Fibroblast of lung (primary cell): ENCODE data around the gene TTC33. TPM values are rescaled to one million over a fixed set of nuclear protein-coding genes. Genes with fewer than 3 reads are reported as not detected.

ENCODE experiments used
- DNase-seq, 2 donors: peaks; one replicate each; pipeline versions ENCODE4 v3.0.0 to v3.0.0-alpha.2; 2010; ENCODE audit warnings: low read depth in 2 of 2
- H2AFZ ChIP-seq: 2 replicates; pipeline ENCODE4 v1.5.1; 2012; ENCODE audit warnings: low read length, control low read depth, inconsistent platforms
- H3K27ac ChIP-seq: 2 replicates; pipeline ENCODE4 v1.5.1; 2011; ENCODE audit warnings: low read length, control low read depth; ENCODE audit not compliant: insufficient read depth
- H3K27me3 ChIP-seq: 2 replicates; pipeline ENCODE4 v1.5.1; 2011; ENCODE audit warnings: mild to moderate bottlenecking, low read length; ENCODE audit not compliant: control insufficient read depth, insufficient read depth
- H3K36me3 ChIP-seq: 2 replicates; pipeline ENCODE4 v1.5.1; 2011; ENCODE audit warnings: low read length; ENCODE audit not compliant: control insufficient read depth, insufficient read depth
- H3K4me1 ChIP-seq: 2 replicates; pipeline ENCODE4 v1.5.1; 2011; ENCODE audit warnings: low read length; ENCODE audit not compliant: control insufficient read depth, insufficient read depth; ENCODE audit errors: extremely low read depth
- H3K4me2 ChIP-seq: 2 replicates; pipeline ENCODE4 v1.5.1; 2011; ENCODE audit warnings: low read length, control low read depth; ENCODE audit not compliant: insufficient read depth; ENCODE audit errors: extremely low read depth
- H3K4me3 ChIP-seq, 4 experiments: fragments of 200-600 bp in 1 of 4; sonication (generic) in 1 of 4; replicated peaks in 1 of 4; 2 replicates each; pipeline ENCODE4 v1.5.1; 2011 to 2016; ENCODE audit warnings: low read length in 4 of 4, low read depth in 3 of 4, mild to moderate bottlenecking in 3 of 4, control low read depth in 2 of 4, inconsistent platforms in 1 of 4, mixed read lengths in 1 of 4; ENCODE audit not compliant: insufficient read depth in 1 of 4; ENCODE audit errors: control extremely low read depth in 1 of 4
- H3K79me2 ChIP-seq: 2 replicates; pipeline ENCODE4 v1.5.1; 2012; ENCODE audit warnings: mild to moderate bottlenecking, low read length, inconsistent platforms; ENCODE audit not compliant: control insufficient read depth, insufficient read depth
- H3K9ac ChIP-seq: 2 replicates; pipeline ENCODE4 v1.5.1; 2011; ENCODE audit warnings: mild to moderate bottlenecking, low read length, control low read depth; ENCODE audit not compliant: insufficient read depth
- H3K9me3 ChIP-seq: 2 replicates; pipeline ENCODE4 v1.5.1; 2012; ENCODE audit warnings: low read depth, low read length; ENCODE audit not compliant: control insufficient read depth, insufficient read depth
- H4K20me1 ChIP-seq: 2 replicates; pipeline ENCODE4 v1.5.1; 2011; ENCODE audit warnings: low read length; ENCODE audit not compliant: control insufficient read depth, insufficient read depth; ENCODE audit errors: extremely low read depth
- CTCF ChIP-seq, 2 donors: IDR thresholded peaks in 1 of 2; conservative IDR thresholded peaks in 1 of 2; 1 replicate in 1 of 2; 2 replicates in 1 of 2; pipeline ENCODE4 v1.5.1; 2011 to 2012; ENCODE audit warnings: low read length in 2 of 2, control low read depth in 1 of 2, inconsistent platforms in 1 of 2, low read depth in 1 of 2, mild to moderate bottlenecking in 1 of 2
- EZH2 ChIP-seq: IDR thresholded peaks from 2 replicates; pipeline ENCODE4 v1.5.1; 2012; ENCODE audit warnings: low read length, control low read depth, mild to moderate bottlenecking; ENCODE audit errors: missing control alignments
- polyA plus RNA-seq, 2 donors: library from polyadenylated mRNA; depleted of rRNA in 1 of 2; stranded (reverse) in 1 of 2; unstranded in 1 of 2; fragments of >200 nt; gene quantifications; 2 replicates each; pipeline ENCODE4 v1.2.1, GENCODE V29; 2011 to 2012; ENCODE audit warnings: missing spikeins in 1 of 2
- total RNA-seq: library from RNA; depleted of rRNA; stranded (reverse); fragments of >200 nt; gene quantifications from 2 replicates; pipeline ENCODE4 v1.2.1, GENCODE V29; 2014

Gene TTC33
- total and polyA plus RNA-seq, 2 donors (not counting 1 experiment from before 2014, with no cell fraction given): 8.7 to 16.3 TPM

DNA sequence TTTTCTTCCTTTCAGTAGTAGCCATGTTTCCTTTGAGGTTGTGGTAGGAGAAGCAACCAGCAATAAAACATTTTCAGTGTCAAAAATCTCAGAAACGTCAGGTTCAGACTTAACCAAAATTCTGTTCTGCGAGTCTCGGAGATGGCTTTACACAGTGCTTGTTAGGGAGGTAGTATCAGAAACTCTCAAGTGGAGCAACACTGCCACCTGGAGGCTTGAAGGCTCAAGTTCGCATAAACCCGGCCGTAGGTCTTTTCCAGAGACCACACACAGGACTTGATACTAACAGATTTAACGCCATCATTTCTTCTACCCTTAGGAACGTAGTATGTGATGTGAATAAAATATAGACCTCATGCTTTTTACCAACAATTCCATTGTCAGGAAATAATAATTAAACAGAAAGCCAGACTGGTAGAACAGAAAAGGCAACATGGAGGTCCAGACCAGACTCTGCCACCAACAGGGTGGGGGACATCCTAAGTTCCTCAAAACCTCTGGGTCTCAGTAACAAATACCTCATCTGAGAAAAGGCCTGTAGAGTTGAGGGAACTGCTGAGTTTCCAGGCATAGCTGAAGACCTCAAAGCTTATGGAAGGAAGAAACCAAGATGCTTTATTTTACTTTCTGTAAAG is 67.5 kb downstream of the TTC33 start:
- H3K27ac ChIP-seq: peak overlapping the region; percentile 53
- no peaks in the 10 kb centered on the region for H3K9me3 ChIP-seq
- peaks cover 38% of the 10 kb centered on the region for H3K79me2 ChIP-seq
- H3K27me3 ChIP-seq: no peaks in the 10 kb centered on the region
- peak overlapping the region; percentile 34 for H2AFZ ChIP-seq
- H4K20me1 ChIP-seq: no peaks in the 10 kb centered on the region
- H3K9ac ChIP-seq: no peak overlapping the region
- peaks cover 2% of the 10 kb centered on the region for H3K36me3 ChIP-seq
- peak; percentile 84 to 85 for TF ChIP-seq CTCF (conservative IDR thresholded peaks at IDR 0.05 in 1 of 2, IDR thresholded peaks at IDR 0.05 in 1 of 2; ENCODE audit: low read depth in 1 of 2, low read length in 2 of 2)
- no peak for TF ChIP-seq EZH2
- H3K4me3 ChIP-seq: peak overlapping the region in 3 of 4 experiments; percentile 3 to 31 (median 21)
- peak; percentile 72 to 94 for DNase-seq
- H3K4me2 ChIP-seq: peak overlapping the region; percentile 66
- H3K4me1 ChIP-seq: peaks cover 5% of the 10 kb centered on the region

GRCh38 chr5:40687321-40687720 is 68.4 kb downstream of the TTC33 start:
- DNase-seq: peak in 1 of 2 donors; percentile 24
- TF ChIP-seq EZH2: no peak
- no peak for TF ChIP-seq CTCF (conservative IDR thresholded peaks at IDR 0.05 in 1 of 2, IDR thresholded peaks at IDR 0.05 in 1 of 2; ENCODE audit: low read depth in 1 of 2, low read length in 2 of 2)
- Histone ChIP-seq H3K4me3 (peak overlapping the region in 1 of 4 experiments; percentile 6), H3K4me2 (peak overlapping the region; percentile 3), H4K20me1 (no peaks in the 10 kb centered on the region), H3K4me1 (peaks cover 5% of the 10 kb centered on the region), H3K9me3 (no peaks in the 10 kb centered on the region), H3K27me3 (no peaks in the 10 kb centered on the region), H3K36me3 (peaks cover 2% of the 10 kb centered on the region), H3K9ac (no peak overlapping the region), H3K79me2 (peaks cover 46% of the 10 kb centered on the region), H3K27ac (no peak overlapping the region), H2AFZ (no peak overlapping the region)

GRCh38 chr5:40685976-40686486 is 69.7 kb downstream of the TTC33 start:
- DNase-seq: peak in 1 of 2 donors; percentile 42
- Histone ChIP-seq H2AFZ (no peak overlapping the region), H3K79me2 (peaks cover 51% of the 10 kb centered on the region), H3K4me3 (peak overlapping the region in 3 of 4 experiments; percentile 5 to 84 (median 8)), H3K27me3 (no peaks in the 10 kb centered on the region), H3K9ac (no peak overlapping the region), H3K4me1 (peaks cover 5% of the 10 kb centered on the region), H3K36me3 (no peaks in the 10 kb centered on the region), H3K4me2 (peak overlapping the region; percentile 44), H3K9me3 (no peaks in the 10 kb centered on the region), H4K20me1 (no peaks in the 10 kb centered on the region), H3K27ac (no peak overlapping the region)
- TF ChIP-seq EZH2: no peak
- no peak for TF ChIP-seq CTCF (conservative IDR thresholded peaks at IDR 0.05 in 1 of 2, IDR thresholded peaks at IDR 0.05 in 1 of 2; ENCODE audit: low read depth in 1 of 2, low read length in 2 of 2)
